AG09309 (cell line): Measurements from ENCODE around the gene RAB40B.

Experiments used
- DNase-seq: peaks from one replicate; pipeline ENCODE4 v3.0.0-alpha.2; 2010; ENCODE audit warnings: low read depth
- H3K4me3 ChIP-seq: 2 replicates; pipeline ENCODE4 v1.5.1; 2011; ENCODE audit warnings: mild to moderate bottlenecking, low read depth, low read length, moderate library complexity; ENCODE audit not compliant: control insufficient read depth
- TF ChIP-seq, protein P1 (sequence below): IDR thresholded peaks from 2 replicates; pipeline ENCODE4 v1.5.1; 2011; ENCODE audit warnings: mild to moderate bottlenecking, low read depth, low read length, inconsistent platforms; ENCODE audit not compliant: insufficient read depth, control insufficient read depth; ENCODE audit errors: missing control alignments

Gene RAB40B

DNA sequence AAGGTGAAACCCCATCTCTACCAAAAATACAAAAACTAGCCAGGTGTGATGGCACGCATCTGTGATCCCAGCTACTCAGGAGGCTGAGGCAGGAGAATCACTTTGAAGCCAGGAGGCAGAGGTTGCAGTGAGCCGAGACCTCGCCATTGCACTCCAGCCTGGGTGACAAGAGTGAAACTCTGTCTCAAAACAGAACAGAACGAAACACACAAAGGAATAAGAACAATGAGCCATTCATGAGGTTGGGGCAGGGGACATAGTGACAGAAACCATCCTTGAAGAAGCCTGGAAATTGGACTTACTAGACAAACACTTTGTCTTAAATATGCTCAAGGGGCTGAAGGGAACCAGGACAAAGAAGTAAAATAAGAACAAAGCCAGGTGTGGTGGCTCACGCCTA, 89.7 kb downstream of the RAB40B start:
- TF ChIP-seq, protein P1, sequence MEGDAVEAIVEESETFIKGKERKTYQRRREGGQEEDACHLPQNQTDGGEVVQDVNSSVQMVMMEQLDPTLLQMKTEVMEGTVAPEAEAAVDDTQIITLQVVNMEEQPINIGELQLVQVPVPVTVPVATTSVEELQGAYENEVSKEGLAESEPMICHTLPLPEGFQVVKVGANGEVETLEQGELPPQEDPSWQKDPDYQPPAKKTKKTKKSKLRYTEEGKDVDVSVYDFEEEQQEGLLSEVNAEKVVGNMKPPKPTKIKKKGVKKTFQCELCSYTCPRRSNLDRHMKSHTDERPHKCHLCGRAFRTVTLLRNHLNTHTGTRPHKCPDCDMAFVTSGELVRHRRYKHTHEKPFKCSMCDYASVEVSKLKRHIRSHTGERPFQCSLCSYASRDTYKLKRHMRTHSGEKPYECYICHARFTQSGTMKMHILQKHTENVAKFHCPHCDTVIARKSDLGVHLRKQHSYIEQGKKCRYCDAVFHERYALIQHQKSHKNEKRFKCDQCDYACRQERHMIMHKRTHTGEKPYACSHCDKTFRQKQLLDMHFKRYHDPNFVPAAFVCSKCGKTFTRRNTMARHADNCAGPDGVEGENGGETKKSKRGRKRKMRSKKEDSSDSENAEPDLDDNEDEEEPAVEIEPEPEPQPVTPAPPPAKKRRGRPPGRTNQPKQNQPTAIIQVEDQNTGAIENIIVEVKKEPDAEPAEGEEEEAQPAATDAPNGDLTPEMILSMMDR, result no peak
- no peak overlapping the region for H3K4me3 ChIP-seq
- DNase-seq, result no peak

- no peak for DNase-seq
Observed at GRCh38 chr17:82605939-82606600, 92.4 kb downstream of the RAB40B start.

More at GRCh38 chr17:82605939-82606600, 92.4 kb downstream of the RAB40B start:
- TF ChIP-seq, protein P1, result no peak
- no peak overlapping the region for H3K4me3 ChIP-seq
